SK-N-MC (cell line): ENCODE results near the gene PLEKHG1.

ENCODE experiments used
- DNase-seq: peaks from one replicate; pipeline ENCODE4 v3.0.0-alpha.2; 2011; ENCODE audit warnings: low read depth, low spot score
- H3K27ac ChIP-seq: fragments of 200-600 bp; sonication (generic); 2 replicates; pipeline ENCODE4 v1.5.1; 2016; ENCODE audit warnings: mixed run types
- H3K36me3 ChIP-seq: fragments of 200-600 bp; sonication (generic); 2 replicates; pipeline ENCODE4 v1.6.1; 2017; ENCODE audit warnings: antibody characterized with exemption, low read length, mixed read lengths; ENCODE audit not compliant: insufficient read depth
- H3K4me3 ChIP-seq: fragments of 200-600 bp; sonication (generic); 2 replicates; pipeline ENCODE4 v1.5.1; 2016
- H3K9ac ChIP-seq: fragments of 200-600 bp; sonication (generic); 2 replicates; pipeline ENCODE4 v1.8.0; 2017; ENCODE audit warnings: mixed run types, mixed read lengths; ENCODE audit not compliant: insufficient read length
- H3K9me3 ChIP-seq: fragments of 200-600 bp; sonication (generic); 2 replicates; pipeline ENCODE4 v1.6.1; 2017; ENCODE audit warnings: low read depth, mild to moderate bottlenecking, antibody characterized with exemption, low read length, moderate library complexity, mixed read lengths
- EZH2 ChIP-seq: fragments of 200-600 bp; sonication (generic); IDR thresholded peaks from one replicate; pipeline ENCODE4 v1.6.1; 2017; ENCODE audit warnings: antibody characterized with exemption
- FOXP2 ChIP-seq: optimal IDR thresholded peaks from 2 replicates; pipeline ENCODE3; 2011; ENCODE audit warnings: mild to moderate bottlenecking, moderate library complexity; ENCODE audit not compliant: insufficient read depth; ENCODE audit errors: extremely low read length, control extremely low read depth
- POLR2AphosphoS5 ChIP-seq: IDR thresholded peaks from 2 replicates; pipeline ENCODE4 v1.6.1; 2012; ENCODE audit warnings: mild to moderate bottlenecking, low read depth, low read length, borderline replicate concordance

Gene PLEKHG1

DNA sequence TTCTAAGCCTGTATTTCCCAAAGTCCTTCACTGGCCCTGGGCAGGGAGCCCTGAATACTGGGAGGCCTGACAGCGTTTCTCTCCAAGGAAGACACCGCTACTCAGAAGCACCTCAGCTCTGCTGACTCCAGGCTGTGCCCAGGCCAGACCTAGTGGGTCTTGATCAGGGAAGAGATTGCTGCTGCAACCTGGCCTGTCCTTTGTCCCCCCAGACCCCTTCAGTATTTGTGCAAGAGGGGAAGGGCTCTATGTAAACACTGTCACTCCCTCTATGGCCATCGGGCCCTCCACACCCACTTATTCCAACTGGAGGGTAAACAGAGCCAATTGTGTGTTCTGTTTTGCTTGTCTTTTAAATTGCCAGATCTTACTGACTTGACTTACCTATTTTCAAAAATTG lies 20.6 kb downstream of the PLEKHG1 start:
- Histone ChIP-seq H3K27ac (no peak overlapping the region), H3K9me3 (no peaks in the 10 kb centered on the region), H3K36me3 (no peaks in the 10 kb centered on the region), H3K9ac (no peak overlapping the region), H3K4me3 (no peak overlapping the region)
- no peak for TF ChIP-seq POLR2AphosphoS5
- TF ChIP-seq EZH2: no peak
- no peak for TF ChIP-seq FOXP2
- DNase-seq: no peak

DNA sequence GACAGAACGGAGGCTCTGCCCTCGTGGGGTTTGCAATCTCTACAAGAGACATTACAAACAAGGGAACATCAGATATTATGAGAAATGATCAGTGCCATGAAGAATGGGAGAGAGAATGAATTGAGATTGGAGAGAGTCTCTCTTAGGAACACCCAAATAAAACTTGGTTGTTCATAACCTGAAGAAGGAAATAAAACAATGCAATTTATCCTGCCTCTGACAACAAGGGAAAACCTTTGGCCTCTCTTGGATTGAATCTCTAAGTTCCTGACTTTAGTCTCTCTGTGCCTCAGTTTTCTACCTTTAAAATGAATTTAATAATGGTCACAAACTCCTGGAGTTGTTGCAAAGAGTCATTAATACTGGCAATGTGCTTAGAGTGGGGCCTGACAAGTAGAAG lies 21.1 kb downstream of the PLEKHG1 start:
- TF ChIP-seq POLR2AphosphoS5 (no peak), FOXP2 (no peak), EZH2 (no peak)
- Histone ChIP-seq H3K27ac (no peak overlapping the region), H3K9me3 (no peaks in the 10 kb centered on the region), H3K9ac (no peak overlapping the region), H3K4me3 (no peak overlapping the region), H3K36me3 (no peaks in the 10 kb centered on the region)
- no peak for DNase-seq

DNA sequence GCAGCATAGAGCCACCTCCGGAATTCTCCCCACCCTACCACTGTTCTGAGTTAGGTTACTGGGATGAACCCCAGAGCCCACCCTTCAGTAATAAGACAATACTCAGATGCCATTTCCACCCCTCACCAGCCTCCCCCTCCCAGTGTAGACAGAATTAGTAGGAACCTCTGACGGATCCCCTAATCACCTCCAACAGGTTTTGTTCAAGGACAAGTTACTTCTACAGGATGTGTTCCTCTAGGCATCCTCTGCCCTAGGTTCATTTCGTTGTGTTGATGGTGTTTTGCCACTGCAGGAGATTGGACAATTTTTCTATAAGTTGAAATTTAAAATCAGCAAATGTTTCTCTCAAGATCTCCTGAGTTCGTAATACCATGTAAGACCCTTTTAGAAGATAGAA lies 22.8 kb downstream of the PLEKHG1 start:
- Histone ChIP-seq H3K36me3 (no peaks in the 10 kb centered on the region), H3K9ac (no peak overlapping the region), H3K9me3 (no peaks in the 10 kb centered on the region), H3K4me3 (no peak overlapping the region), H3K27ac (no peak overlapping the region)
- no peak for DNase-seq
- TF ChIP-seq POLR2AphosphoS5: no peak
- no peak for TF ChIP-seq FOXP2

DNA sequence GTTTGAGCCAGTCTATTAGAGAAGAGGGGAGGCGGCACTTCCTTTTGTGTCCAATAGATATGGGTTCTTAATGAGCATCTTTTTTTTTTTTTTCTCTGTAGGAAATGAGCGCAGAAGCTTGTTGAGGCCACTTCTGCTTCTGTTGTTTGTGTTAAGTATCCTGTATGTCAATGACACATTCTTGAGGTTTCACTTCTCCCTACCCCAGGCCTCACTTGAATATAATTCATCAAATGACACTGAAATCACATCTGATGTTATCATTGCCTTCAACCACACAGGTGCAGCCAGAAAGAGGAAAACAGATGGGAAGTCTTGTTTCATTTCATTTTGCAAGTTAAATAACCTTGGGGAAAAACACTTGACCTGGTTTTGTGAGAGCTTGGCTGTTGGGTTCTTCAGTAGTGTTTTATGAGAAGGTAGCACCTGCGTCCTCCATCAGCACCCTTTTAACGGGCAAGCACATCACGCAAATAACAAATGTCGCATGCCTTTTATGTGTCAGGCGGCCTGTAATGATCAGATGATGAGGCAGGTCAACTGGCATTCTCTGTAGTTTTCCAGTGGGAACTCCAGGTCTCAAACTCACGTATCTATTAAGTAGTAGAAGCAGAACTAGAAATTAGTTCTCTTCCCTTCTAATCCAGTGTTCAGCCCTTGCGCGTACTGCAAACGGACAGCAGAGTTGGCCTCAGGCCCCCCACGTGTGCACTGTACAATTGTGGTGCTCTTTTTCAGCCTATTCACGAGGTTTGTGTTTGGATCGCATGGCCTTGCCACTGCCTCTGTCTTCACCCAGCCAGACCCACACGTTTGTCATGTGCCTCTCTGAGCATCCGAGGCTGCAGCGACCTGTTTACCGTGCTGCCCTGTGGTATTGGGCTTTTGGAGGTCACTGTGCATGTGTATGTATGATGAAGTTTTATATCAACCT lies 23.5 kb downstream of the PLEKHG1 start:
- no peak for DNase-seq
- no peaks in the 10 kb centered on the region for H3K36me3 ChIP-seq
- H3K9ac ChIP-seq: no peak overlapping the region
- no peaks in the 10 kb centered on the region for H3K9me3 ChIP-seq
- no peak overlapping the region for H3K27ac ChIP-seq
- no peak overlapping the region for H3K4me3 ChIP-seq
- no peak for TF ChIP-seq FOXP2
- no peak for TF ChIP-seq EZH2
- no peak for TF ChIP-seq POLR2AphosphoS5

DNA sequence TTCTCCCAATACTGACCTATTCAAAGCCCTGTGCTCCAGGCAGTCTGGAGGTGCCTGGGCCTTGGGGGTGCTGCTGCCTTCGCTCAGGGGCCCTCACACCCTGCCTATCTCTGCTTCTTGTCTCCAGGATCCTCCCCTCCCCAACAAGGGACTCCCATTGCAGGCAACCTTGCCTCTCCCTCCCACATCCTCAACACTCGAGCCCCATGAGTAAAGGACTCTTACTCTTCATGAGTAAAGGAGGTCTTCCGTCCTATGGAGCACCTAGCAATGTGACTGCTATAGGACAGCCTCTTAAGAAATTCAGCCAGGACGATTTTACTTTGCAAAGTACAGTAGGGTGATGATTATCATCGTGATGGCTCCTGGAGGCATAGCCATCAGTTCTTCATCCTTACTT lies 24.5 kb downstream of the PLEKHG1 start:
- Histone ChIP-seq H3K9ac (no peak overlapping the region), H3K27ac (no peak overlapping the region), H3K4me3 (no peak overlapping the region), H3K9me3 (no peaks in the 10 kb centered on the region), H3K36me3 (no peaks in the 10 kb centered on the region)
- no peak for TF ChIP-seq FOXP2
- DNase-seq: no peak

DNA sequence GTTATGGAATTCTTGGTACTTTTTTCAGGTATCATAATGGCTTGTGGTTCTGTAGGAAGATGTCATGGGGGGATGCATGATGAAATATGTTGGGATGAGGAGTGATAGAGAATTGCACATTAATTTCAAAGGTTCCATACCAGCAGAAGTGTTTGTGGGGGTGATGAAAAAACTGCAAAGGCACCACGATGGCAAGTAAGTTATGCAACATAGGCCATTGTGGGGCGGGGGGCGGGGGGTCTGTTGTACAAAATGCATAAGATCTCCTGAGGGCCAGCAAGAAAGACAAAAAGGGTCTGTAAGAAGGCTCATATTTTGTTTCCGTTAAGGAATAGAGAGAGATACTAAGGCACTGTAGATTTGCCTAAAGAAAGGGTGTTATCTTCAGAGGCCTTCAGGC lies 26.2 kb downstream of the PLEKHG1 start:
- H3K36me3 ChIP-seq: no peaks in the 10 kb centered on the region
- H3K9ac ChIP-seq: no peak overlapping the region
- H3K9me3 ChIP-seq: no peaks in the 10 kb centered on the region
- no peak for DNase-seq
- TF ChIP-seq EZH2 (no peak), POLR2AphosphoS5 (no peak), FOXP2 (no peak)
- H3K4me3 ChIP-seq: no peak overlapping the region
- H3K27ac ChIP-seq: no peak overlapping the region

DNA sequence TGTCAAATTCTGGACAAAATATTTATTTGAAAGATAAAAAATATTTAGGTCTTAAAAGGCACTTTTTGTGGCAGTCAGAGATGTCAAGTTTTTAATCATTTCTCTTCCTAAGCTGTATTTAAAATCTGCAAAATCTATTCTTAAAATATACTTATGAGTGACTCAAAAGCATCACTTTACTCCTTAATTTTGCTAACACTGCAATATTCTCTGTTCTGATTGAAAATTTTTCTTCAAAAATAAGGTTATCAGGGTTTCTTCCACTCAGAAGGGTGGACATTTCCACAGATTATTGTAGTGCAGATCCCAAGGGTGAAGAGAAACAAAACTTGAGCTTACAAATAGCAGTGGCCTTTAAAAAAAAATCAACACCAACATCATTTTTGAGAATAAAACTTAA lies 27.5 kb downstream of the PLEKHG1 start:
- peak overlapping the region; percentile 38; the same call in 1 of the 2 replicates for H3K4me3 ChIP-seq
- TF ChIP-seq FOXP2: no peak
- TF ChIP-seq POLR2AphosphoS5: no peak
- TF ChIP-seq EZH2: no peak
- peak overlapping the region; percentile 72 for H3K27ac ChIP-seq
- H3K9ac ChIP-seq: no peak overlapping the region
- H3K9me3 ChIP-seq: no peaks in the 10 kb centered on the region
- H3K36me3 ChIP-seq: no peaks in the 10 kb centered on the region
- DNase-seq: no peak

DNA sequence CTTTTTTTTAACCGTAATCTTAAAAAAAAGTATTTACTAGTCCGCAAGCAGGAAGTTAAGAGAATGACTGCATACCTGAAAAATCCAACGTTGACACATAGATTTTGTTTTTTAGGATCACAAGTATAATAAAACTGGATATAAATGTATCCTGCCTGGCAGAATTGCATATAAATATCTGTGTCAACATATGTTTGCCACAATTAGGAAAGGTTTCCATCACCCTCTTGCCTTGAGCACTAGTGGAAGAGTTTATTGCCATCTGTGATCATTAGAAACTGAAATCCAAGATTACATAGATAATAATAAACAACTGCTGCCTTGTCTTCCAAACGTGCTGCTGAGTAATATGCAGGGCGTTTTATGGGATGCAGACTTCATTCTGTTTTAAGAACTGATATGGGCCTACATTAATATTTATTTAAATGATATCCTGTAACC lies 27.9 kb downstream of the PLEKHG1 start:
- H3K9me3 ChIP-seq: no peaks in the 10 kb centered on the region
- peak overlapping the region; percentile 38 for H3K4me3 ChIP-seq
- peak overlapping the region; percentile 21 for H3K9ac ChIP-seq
- peak overlapping the region; percentile 72 for H3K27ac ChIP-seq
- no peaks in the 10 kb centered on the region for H3K36me3 ChIP-seq
- TF ChIP-seq POLR2AphosphoS5 (peak; percentile 28; the same call in 1 of the 2 replicates), FOXP2 (no peak), EZH2 (no peak)
- no peak for DNase-seq
